K562 (cell line): ENCODE results near the gene NDUFA13. TPM values are rescaled to one million over a fixed set of nuclear protein-coding genes. Genes with fewer than 3 reads are reported as not detected.

Experiments used
- ATAC-seq: fragments of 200-7000 bp; cut with Tn5 transposase; 3 replicates; pipeline ENCODE4 v1.9.1; 2020; ENCODE audit warnings: moderate library complexity
- BruUV-seq: library from RNA; stranded (reverse); fragments of 400-500 nt; replicated peaks from 2 replicates; lab custom pipeline; 2021; lab: Mats Ljungman, UMichigan
- CTCF ChIA-PET: fragments of 300-600 bp; formaldehyde crosslinking; extraction: SDS; loops from one replicate; lab custom pipeline; 2021; ENCODE audit warnings: low intra/inter-chr PET ratio; lab: Yijun Ruan, JAX
- POLR2A ChIA-PET: fragments of 300-600, 350-650 bp; sonication (Branson Sonifier 250); formaldehyde crosslinking; extraction: SDS; loops from one replicate; lab custom pipeline; 2021; ENCODE audit warnings: antibody characterized with exemption, inconsistent platforms; lab: Yijun Ruan, JAX
- DNase-seq, 4 experiments: peaks; one replicate each; pipeline versions ENCODE4 v3.0.0 to v3.0.0-alpha.2; 2011 to 2018; ENCODE audit warnings: low spot score in 3 of 4, mixed read lengths in 3 of 4; ENCODE audit errors: extremely low read depth in 1 of 4
- FAIRE-seq: peaks from 2 replicates; lab custom pipeline; 2011; peaks lifted over from hg19 to GRCh38; lab: Jason Lieb, UNC
- H2AFZ ChIP-seq: 2 replicates; pipeline ENCODE4 v1.6.0; 2011; ENCODE audit warnings: low read depth, low read length, control low read depth, inconsistent platforms
- H3K27ac ChIP-seq: fragments of 200-600 bp; 3 replicates; pipeline ENCODE4 v1.8.0; 2011; ENCODE audit warnings: low read depth, mild to moderate bottlenecking, control low read depth, inconsistent platforms, low read length, moderate library complexity, mixed read lengths; ENCODE audit errors: extremely low read depth
- H3K27me3 ChIP-seq, 2 experiments: fragments of 300-600 bp in 1 of 2; 2 replicates in 1 of 2; 3 replicates in 1 of 2; pipeline versions ENCODE4 v1.6.0 to v1.8.0; 2011; ENCODE audit warnings: inconsistent platforms in 2 of 2, low read length in 2 of 2, mild to moderate bottlenecking in 1 of 2, mixed read lengths in 1 of 2, moderate library complexity in 1 of 2; ENCODE audit not compliant: control insufficient read depth in 2 of 2, insufficient read depth in 2 of 2
- H3K36me3 ChIP-seq: fragments of 300-600 bp; 3 replicates; pipeline ENCODE4 v1.8.0; 2011; ENCODE audit warnings: mild to moderate bottlenecking, low read length, inconsistent platforms; ENCODE audit not compliant: control insufficient read depth, insufficient read depth
- H3K4me1 ChIP-seq, 2 experiments: fragments of 200-600 bp in 1 of 2; replicated peaks in 1 of 2; 2 replicates in 1 of 2; 3 replicates in 1 of 2; pipeline versions ENCODE4 v1.5.1 to v1.8.0; 2011; ENCODE audit warnings: inconsistent platforms in 2 of 2, low read length in 2 of 2, mild to moderate bottlenecking in 1 of 2, mixed read lengths in 1 of 2, moderate library complexity in 1 of 2; ENCODE audit not compliant: control insufficient read depth in 2 of 2, insufficient read depth in 2 of 2
- H3K4me2 ChIP-seq: 2 replicates; pipeline ENCODE4 v1.6.1; 2011; ENCODE audit warnings: low read length, control low read depth, inconsistent platforms, mixed read lengths; ENCODE audit not compliant: insufficient read depth
- H3K4me3 ChIP-seq: fragments of 200-600 bp; sonication (generic), shearing (Covaris generic); 2 replicates; pipeline ENCODE4 v1.5.1; 2016; ENCODE audit warnings: control low read depth, inconsistent platforms
- H3K79me2 ChIP-seq: fragments of 200-600 bp; 3 replicates; pipeline ENCODE4 v1.8.0; 2011; ENCODE audit warnings: low read length, inconsistent platforms; ENCODE audit not compliant: control insufficient read depth, insufficient read depth
- H3K9ac ChIP-seq, 2 experiments: 2 replicates each; pipeline versions ENCODE4 v1.6.0 to v1.6.1; 2011; ENCODE audit warnings: low read depth in 2 of 2, low read length in 2 of 2, control low read depth in 1 of 2, inconsistent platforms in 1 of 2, mild to moderate bottlenecking in 1 of 2, mixed read lengths in 1 of 2; ENCODE audit not compliant: insufficient read depth in 1 of 2
- H3K9me1 ChIP-seq: one replicate; pipeline ENCODE4 v1.6.0; 2011; ENCODE audit warnings: inconsistent platforms, mild to moderate bottlenecking, low read length, moderate library complexity; ENCODE audit not compliant: control insufficient read depth, insufficient read depth
- H3K9me3 ChIP-seq: replicated peaks from 2 replicates; pipeline ENCODE4 v1.5.1; 2011; ENCODE audit warnings: low read depth, low read length, inconsistent platforms; ENCODE audit not compliant: control insufficient read depth, insufficient read depth
- H4K20me1 ChIP-seq: replicated peaks from 2 replicates; pipeline ENCODE4 v1.6.1; 2011; ENCODE audit warnings: low read length, inconsistent platforms, mixed read lengths; ENCODE audit not compliant: control insufficient read depth, insufficient read depth
- BCOR ChIP-seq: fragments of 450-650 bp; IDR thresholded peaks from 2 replicates; pipeline ENCODE4 v1.6.1; 2016
- CREM ChIP-seq: IDR thresholded peaks from 2 replicates; pipeline ENCODE4 v1.6.1; 2014; ENCODE audit warnings: antibody characterized with exemption, low read depth
- ETV5 ChIP-seq: sonication (generic); formaldehyde crosslinking; IDR thresholded peaks from 2 replicates; pipeline ENCODE4 v1.4.0; 2020; ENCODE audit warnings: low read depth, mild to moderate bottlenecking, missing genetic modification reagents
- HNRNPH1 ChIP-seq: fragments of 200-400 bp; formaldehyde crosslinking; optimal IDR thresholded peaks from 2 replicates; pipeline ENCODE3; 2017; ENCODE audit warnings: low read depth, mild to moderate bottlenecking, low read length, moderate library complexity
- MIER1 ChIP-seq: fragments of 450-650 bp; IDR thresholded peaks from 2 replicates; pipeline ENCODE4 v1.6.1; 2016; ENCODE audit warnings: antibody characterized with exemption, mild to moderate bottlenecking, low read depth
- NCOA2 ChIP-seq, 2 experiments: fragments of 450-650 bp; IDR thresholded peaks; 2 replicates each; pipeline ENCODE4 v1.6.1; 2018; ENCODE audit warnings: mild to moderate bottlenecking in 2 of 2, moderate library complexity in 1 of 2; ENCODE audit not compliant: partially characterized antibody in 2 of 2
- POLR2A ChIP-seq: fragments of 450-650 bp; conservative IDR thresholded peaks from 2 replicates; pipeline ENCODE4 v1.6.1; 2016
- POLR2G ChIP-seq: fragments of 200-400 bp; formaldehyde crosslinking; IDR thresholded peaks from 2 replicates; pipeline ENCODE4 v1.6.1; 2017; ENCODE audit warnings: low read depth, mild to moderate bottlenecking, antibody characterized with exemption, low read length, moderate library complexity
- PRPF4 ChIP-seq: fragments of 200-400 bp; formaldehyde crosslinking; IDR thresholded peaks from one replicate; pipeline ENCODE4 v1.6.1; 2017; ENCODE audit warnings: low read length, low read depth, mild to moderate bottlenecking; ENCODE audit not compliant: insufficient read depth, poor library complexity, severe bottlenecking
- PURB ChIP-seq: sonication (generic); formaldehyde crosslinking; IDR thresholded peaks from 2 replicates; pipeline ENCODE4 v1.9.0; 2021; ENCODE audit warnings: low read depth, mild to moderate bottlenecking, missing genetic modification reagents
- SNIP1 ChIP-seq: fragments of 450-650 bp; IDR thresholded peaks from 2 replicates; pipeline ENCODE4 v1.7.1; 2017; ENCODE audit warnings: low read depth, mild to moderate bottlenecking
- SUPT5H ChIP-seq: fragments of 450-650 bp; IDR thresholded peaks from 2 replicates; pipeline ENCODE4 v1.6.1; 2016
- TAF15 ChIP-seq: fragments of 200-400 bp; formaldehyde crosslinking; IDR thresholded peaks from 2 replicates; pipeline ENCODE4 v1.6.1; 2017; ENCODE audit warnings: mild to moderate bottlenecking, low read depth, low read length, moderate library complexity
- ZFP36 ChIP-seq: fragments of 150-350 bp; IDR thresholded peaks from 2 replicates; pipeline ENCODE4 v1.6.1; 2018; ENCODE audit warnings: low read length, low read depth; ENCODE audit not compliant: partially characterized antibody
- ZNF146 ChIP-seq: IDR thresholded peaks from one replicate; pipeline ENCODE4 v1.6.1; 2018; ENCODE audit warnings: missing compliant biosample characterization; ENCODE audit not compliant: unreplicated experiment
- ZNF436 ChIP-seq: fragments of 250-450, 450-650 bp; sonication (Bioruptor Pico); formaldehyde crosslinking; IDR thresholded peaks from 2 replicates; pipeline ENCODE4 v1.7.0; 2020; ENCODE audit warnings: mild to moderate bottlenecking
- WGBS: fragments of 100-300 bp; shearing (Covaris generic); methylation state at CpG from one replicate; pipeline ENCODE4 v1.1.6; 2016; ENCODE audit warnings: low coverage, mixed read lengths; ENCODE audit not compliant: insufficient coverage; ENCODE audit errors: missing lambda C conversion rate; 5-methylcytosine and 5-hydroxymethylcytosine counted together
- in situ Hi-C: fragments of 300-500 bp; cut with MboI; formaldehyde crosslinking; loops from 4 replicates; pipeline ENCODE4 v1.15.0; 2018; ENCODE audit warnings: inconsistent platforms, mixed read lengths
- intact Hi-C: fragments of 100-400 bp; cut with micrococcal nuclease; formaldehyde crosslinking; loops from 2 replicates; pipeline ENCODE4 v1.14.2; 2022
- polyA plus RNA-seq, 8 experiments: library from polyadenylated mRNA; depleted of rRNA in 4 of 8; stranded (reverse) in 5 of 8; unstranded in 3 of 8; fragments of >200 nt; fragmentation: Nextera tagmentation in 2 of 8; fragmentation: Illumina TruSeq in 1 of 8; extraction: Ambion mirVana in 2 of 8; extraction: Trizol in 1 of 8; gene quantifications; 2 replicates each; pipeline versions ENCODE4 v1.2.1 to v1.2.3, GENCODE V29; 2011 to 2014; ENCODE audit warnings: inconsistent platforms in 1 of 8, missing spikeins in 1 of 8
- total RNA-seq, 7 experiments: library from RNA; depleted of rRNA in 6 of 7; stranded (reverse); fragments of >200 nt in 6 of 7; fragmentation: Illumina TruSeq in 2 of 7; extraction: Trizol in 2 of 7; gene quantifications; 2 replicates each; pipeline versions ENCODE4 v1.2.1 to v1.2.3, GENCODE V29; 2011 to 2021; ENCODE audit warnings: low replicate concordance in 1 of 7
- TF ChIP-seq, protein P1 (sequence below): sonication (generic); formaldehyde crosslinking; IDR thresholded peaks from 2 replicates; pipeline ENCODE4 v1.8.1; 2022; ENCODE audit warnings: missing genetic modification reagents
- TF ChIP-seq, protein P2 (sequence below): IDR thresholded peaks from 2 replicates; pipeline ENCODE4 v1.6.1; 2011; ENCODE audit warnings: borderline replicate concordance, low read depth, mild to moderate bottlenecking, moderate library complexity, low read length; ENCODE audit not compliant: insufficient read depth, poor library complexity, severe bottlenecking

The NDUFA13 gene
- total and polyA plus RNA-seq, 9 of the 15 experiments (the other 6 are each of a cell fraction or from before 2014, with no cell fraction given): 146 to 596 (median 429) TPM

DNA sequence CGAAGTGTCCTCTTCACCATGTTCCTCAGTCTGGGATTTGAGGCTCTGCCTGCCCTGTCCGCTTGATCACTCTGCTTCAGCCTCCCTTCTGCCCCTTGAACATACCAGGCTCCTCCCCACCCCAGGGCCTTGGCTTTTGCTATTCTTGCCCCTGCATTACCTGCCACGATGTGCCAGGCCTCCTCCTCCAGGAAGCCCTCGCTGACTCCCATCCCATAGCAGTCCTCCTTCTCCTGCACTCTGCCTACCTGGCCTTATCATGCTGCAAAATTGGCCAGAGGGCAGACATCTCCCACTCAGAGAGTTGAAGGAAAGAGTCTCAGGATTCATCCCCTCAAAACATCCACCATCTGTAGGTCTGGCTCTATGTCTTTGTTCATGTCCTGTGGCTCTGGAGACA lies 14.9 kb downstream of the NDUFA13 start:
- WGBS: 82% methylated on average over 4 of the region's 4 CpGs
- H3K9me1 ChIP-seq: peaks cover 3% of the 10 kb centered on the region
- in situ Hi-C loops: loop anchor here (25.0 kb wide), 1 partner anchor 106 kb away; the partner anchor contains the start of genes GMIP and LPAR2
- no peak overlapping the region for H3K4me3 ChIP-seq
- DNase-seq: no peak
- no peak overlapping the region for H3K9ac ChIP-seq
- no peak overlapping the region for H3K27ac ChIP-seq
- intact Hi-C loops: no loop called here
- H3K4me1 ChIP-seq: peaks cover 5 to 36% of the 10 kb centered on the region in 2 experiments
- H3K4me2 ChIP-seq: no peak overlapping the region
- FAIRE-seq: no peak
- peaks cover 3% of the 10 kb centered on the region; the same call in 1 of the 3 replicates for H3K79me2 ChIP-seq
- H3K36me3 ChIP-seq: peaks cover 36% of the 10 kb centered on the region
- ChIA-PET POLR2A (interaction anchor here (0.6 to 1.0 kb wide), 2 partner anchors 138 to 355 kb away, joined by 3 to 5 read pairs; partner anchors contain the start of gene ZNF101), CTCF (no interaction called here)
- no TSS peak for BruUV-seq
- H3K9me3 ChIP-seq: no peaks in the 10 kb centered on the region
- no peak for ATAC-seq
- TF ChIP-seq ZNF146 (CRISPR knock-in tag): no peak
- TF ChIP-seq BCOR: peak; percentile 33; the same call in 1 of the 2 replicates
- TF ChIP-seq POLR2G: peak; percentile 20; the same call in 1 of the 2 replicates
- 0 out of 2 replicates have a peak, but pooled peaks have one; percentile 24 for TF ChIP-seq SUPT5H
- no peak for TF ChIP-seq HNRNPH1
- TF ChIP-seq TAF15: no peak
- no peak for TF ChIP-seq PRPF4
- no peak for TF ChIP-seq MIER1
- TF ChIP-seq, protein P1, sequence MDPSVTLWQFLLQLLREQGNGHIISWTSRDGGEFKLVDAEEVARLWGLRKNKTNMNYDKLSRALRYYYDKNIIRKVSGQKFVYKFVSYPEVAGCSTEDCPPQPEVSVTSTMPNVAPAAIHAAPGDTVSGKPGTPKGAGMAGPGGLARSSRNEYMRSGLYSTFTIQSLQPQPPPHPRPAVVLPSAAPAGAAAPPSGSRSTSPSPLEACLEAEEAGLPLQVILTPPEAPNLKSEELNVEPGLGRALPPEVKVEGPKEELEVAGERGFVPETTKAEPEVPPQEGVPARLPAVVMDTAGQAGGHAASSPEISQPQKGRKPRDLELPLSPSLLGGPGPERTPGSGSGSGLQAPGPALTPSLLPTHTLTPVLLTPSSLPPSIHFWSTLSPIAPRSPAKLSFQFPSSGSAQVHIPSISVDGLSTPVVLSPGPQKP (CRISPR knock-in tag): no peak
- peak; percentile 40; the same call in 1 of the 2 replicates for TF ChIP-seq POLR2A
- TF ChIP-seq ZNF436: peak; percentile 62; the same call in 1 of the 2 replicates
- TF ChIP-seq, protein P2, sequence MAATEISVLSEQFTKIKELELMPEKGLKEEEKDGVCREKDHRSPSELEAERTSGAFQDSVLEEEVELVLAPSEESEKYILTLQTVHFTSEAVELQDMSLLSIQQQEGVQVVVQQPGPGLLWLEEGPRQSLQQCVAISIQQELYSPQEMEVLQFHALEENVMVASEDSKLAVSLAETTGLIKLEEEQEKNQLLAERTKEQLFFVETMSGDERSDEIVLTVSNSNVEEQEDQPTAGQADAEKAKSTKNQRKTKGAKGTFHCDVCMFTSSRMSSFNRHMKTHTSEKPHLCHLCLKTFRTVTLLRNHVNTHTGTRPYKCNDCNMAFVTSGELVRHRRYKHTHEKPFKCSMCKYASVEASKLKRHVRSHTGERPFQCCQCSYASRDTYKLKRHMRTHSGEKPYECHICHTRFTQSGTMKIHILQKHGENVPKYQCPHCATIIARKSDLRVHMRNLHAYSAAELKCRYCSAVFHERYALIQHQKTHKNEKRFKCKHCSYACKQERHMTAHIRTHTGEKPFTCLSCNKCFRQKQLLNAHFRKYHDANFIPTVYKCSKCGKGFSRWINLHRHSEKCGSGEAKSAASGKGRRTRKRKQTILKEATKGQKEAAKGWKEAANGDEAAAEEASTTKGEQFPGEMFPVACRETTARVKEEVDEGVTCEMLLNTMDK: no peak
- TF ChIP-seq ZFP36: peak; percentile 94
- no peak for TF ChIP-seq CREM
- no peak for TF ChIP-seq PURB (CRISPR knock-in tag)
- TF ChIP-seq SNIP1: no peak
- no peak for TF ChIP-seq ETV5 (CRISPR knock-in tag)
- TF ChIP-seq NCOA2 (IDR thresholded peaks at IDR 0.05; ENCODE audit: partially characterized antibody in 2 of 2): no peak
- TF ChIP-seq, all 486 proteins: peak for 6
- Histone ChIP-seq H3K27me3 (no peaks in the 10 kb centered on the region), H2AFZ (no peak overlapping the region), H4K20me1 (0 out of 2 replicates have a peak, but pooled peaks cover 10% of the 10 kb centered on the region)
